ENCODE data around the gene LAIR2.

Gene LAIR2

DNA sequence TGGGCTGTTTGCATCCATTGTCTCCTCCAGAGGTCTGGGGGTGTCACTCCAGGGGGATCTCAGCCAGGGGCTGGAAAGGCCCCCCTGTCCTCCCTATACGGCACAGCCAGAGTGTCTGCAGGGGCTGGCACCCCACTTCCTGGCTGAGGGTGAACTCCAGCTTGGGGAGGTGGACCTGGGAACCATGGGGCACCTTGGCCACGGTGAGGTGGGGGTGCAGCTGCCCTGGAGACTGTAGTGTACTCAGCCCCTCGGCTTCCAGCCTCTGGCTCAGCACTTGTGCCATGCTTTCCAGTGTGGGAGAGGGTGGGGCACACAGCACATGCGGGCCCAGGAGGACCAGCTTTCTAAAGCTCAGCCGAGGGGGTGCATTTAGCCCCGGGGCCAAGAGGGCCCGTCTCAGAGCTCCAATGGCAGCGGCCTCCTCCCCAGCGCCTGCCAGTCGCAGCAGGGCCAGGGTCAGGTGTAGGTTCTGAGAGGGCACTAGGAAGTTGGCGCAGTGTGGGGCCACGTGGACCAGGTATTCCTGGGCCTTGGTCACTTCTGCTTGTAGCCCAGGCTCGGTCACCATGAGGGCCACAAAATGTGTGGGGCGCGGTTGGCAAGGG is 40.5 kb upstream of the LAIR2 start:
- FAIRE-seq, result no peak
- no peak for DNase-seq (ENCODE audit: insufficient read length, low spot score)
- TF ChIP-seq, protein P1, sequence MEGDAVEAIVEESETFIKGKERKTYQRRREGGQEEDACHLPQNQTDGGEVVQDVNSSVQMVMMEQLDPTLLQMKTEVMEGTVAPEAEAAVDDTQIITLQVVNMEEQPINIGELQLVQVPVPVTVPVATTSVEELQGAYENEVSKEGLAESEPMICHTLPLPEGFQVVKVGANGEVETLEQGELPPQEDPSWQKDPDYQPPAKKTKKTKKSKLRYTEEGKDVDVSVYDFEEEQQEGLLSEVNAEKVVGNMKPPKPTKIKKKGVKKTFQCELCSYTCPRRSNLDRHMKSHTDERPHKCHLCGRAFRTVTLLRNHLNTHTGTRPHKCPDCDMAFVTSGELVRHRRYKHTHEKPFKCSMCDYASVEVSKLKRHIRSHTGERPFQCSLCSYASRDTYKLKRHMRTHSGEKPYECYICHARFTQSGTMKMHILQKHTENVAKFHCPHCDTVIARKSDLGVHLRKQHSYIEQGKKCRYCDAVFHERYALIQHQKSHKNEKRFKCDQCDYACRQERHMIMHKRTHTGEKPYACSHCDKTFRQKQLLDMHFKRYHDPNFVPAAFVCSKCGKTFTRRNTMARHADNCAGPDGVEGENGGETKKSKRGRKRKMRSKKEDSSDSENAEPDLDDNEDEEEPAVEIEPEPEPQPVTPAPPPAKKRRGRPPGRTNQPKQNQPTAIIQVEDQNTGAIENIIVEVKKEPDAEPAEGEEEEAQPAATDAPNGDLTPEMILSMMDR (IDR thresholded peaks at IDR 0.05; ENCODE audit: insufficient read depth, missing control alignments), result no peak

DNA sequence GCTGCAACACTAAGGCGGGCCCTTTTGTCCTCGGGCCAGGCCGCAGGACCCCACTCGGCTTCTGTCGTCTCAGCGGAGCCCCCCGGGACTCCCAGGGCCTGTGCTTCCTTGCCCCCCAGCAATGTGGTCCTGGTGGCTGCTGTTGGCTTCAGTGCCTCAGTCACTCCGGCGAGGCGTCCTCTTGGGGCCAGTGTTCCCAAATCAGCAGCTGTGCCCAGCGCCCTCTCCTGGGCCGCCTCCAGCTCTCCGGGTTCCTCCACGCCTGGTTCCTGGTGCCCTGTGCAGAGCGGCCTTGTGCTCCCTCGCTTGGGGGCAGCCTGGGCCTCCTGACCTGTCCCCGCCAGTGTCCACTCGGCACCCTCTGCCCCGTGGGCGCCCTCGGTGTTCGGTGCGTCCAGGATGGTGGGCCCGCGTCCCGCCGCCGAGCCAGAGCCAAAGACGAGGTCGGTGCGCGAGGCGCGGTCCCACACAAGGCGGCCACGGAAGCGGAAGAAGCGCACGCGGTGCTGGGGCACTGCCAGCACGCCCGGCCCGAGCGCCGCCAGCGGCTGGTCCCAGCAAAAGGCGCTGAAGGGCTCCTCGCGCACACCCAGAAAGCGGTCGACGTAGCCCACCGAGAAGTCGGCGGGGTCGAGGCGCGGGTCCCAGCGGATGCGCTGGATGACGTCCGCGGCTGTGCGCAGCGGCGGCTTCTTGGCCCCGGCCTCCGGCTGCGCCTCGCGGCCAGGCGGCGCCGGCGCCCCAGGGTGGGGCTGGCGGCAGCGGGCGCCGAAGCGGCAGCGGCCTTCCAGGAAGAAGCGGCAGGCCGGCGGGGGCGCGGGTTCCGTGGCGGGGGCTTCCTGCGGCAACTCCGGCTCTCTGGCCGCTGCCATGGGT is 39.7 kb upstream of the LAIR2 start:
- TF ChIP-seq, protein P1 (IDR thresholded peaks at IDR 0.05; ENCODE audit: insufficient read depth, missing control alignments), result peak; percentile 39
- DNase-seq (ENCODE audit: insufficient read length, low spot score) (no peak), FAIRE-seq (no peak)

DNA sequence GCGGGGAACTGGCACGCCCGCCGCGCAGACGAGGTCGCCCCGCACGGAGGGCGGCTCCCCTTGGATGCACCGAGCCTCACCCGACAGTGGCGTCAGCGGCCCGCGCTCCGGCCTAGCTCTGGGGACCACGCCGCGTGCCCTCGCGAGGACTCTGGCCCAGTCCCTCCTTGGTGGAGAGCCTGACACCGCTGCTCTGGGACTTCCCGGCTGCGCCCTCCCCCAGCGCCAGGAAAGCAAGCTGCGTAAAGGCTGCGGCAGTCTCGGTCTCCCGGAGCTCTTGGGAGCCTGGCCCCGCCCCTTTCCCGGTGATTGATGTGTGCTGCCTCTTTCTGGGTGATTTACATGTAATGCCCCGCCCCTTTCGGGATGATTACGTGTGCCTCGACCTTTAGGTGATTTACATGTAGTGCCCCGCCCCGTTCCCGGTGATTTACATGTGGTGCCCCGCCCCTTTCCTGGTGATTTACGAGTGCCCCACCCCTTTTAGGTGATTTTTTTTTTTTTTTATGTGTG is 39.0 kb upstream of the LAIR2 start, which contains the start of gene LENG9:
Gene LENG9 (minus strand): TSS at position 248 of the 513 bp plus-strand sequence. CDS start 252 bp downstream, outside the sequence.
- DNase-seq (ENCODE audit: insufficient read length, low spot score) (no peak), FAIRE-seq (no peak)
- TF ChIP-seq, protein P1 (IDR thresholded peaks at IDR 0.05; ENCODE audit: insufficient read depth, missing control alignments), result no peak

DNA sequence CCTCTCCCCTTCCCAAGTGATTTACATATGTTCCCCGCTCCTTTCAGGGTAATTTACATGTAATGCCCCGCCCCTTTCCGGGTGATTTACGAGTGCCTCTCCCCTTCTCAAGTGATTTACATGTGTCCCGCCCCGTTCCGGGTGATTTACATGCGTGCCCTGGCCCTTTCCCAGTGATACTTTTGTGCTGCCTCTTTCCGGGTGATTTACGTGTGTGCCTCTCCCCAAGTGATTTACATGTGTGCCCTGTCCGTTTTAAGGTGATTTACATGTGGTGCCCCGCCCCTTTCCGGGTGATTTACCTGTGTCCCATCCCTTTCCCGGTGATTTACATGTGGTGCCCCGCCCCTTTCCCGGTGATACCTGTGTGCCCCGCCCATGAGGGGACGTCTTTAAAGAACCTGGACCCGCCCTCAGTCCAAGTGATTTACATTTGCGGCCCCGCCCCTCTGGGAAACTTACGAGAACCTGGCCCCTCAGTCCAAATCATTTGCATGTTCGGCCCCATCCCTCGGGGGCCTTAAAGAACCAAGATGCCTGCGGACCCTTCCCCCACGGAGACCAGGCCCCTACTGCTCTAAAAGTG is 38.5 kb upstream of the LAIR2 start:
- TF ChIP-seq, protein P1 (IDR thresholded peaks at IDR 0.05; ENCODE audit: insufficient read depth, missing control alignments), result no peak
- FAIRE-seq (no peak), DNase-seq (ENCODE audit: insufficient read length, low spot score) (no peak)

DNA sequence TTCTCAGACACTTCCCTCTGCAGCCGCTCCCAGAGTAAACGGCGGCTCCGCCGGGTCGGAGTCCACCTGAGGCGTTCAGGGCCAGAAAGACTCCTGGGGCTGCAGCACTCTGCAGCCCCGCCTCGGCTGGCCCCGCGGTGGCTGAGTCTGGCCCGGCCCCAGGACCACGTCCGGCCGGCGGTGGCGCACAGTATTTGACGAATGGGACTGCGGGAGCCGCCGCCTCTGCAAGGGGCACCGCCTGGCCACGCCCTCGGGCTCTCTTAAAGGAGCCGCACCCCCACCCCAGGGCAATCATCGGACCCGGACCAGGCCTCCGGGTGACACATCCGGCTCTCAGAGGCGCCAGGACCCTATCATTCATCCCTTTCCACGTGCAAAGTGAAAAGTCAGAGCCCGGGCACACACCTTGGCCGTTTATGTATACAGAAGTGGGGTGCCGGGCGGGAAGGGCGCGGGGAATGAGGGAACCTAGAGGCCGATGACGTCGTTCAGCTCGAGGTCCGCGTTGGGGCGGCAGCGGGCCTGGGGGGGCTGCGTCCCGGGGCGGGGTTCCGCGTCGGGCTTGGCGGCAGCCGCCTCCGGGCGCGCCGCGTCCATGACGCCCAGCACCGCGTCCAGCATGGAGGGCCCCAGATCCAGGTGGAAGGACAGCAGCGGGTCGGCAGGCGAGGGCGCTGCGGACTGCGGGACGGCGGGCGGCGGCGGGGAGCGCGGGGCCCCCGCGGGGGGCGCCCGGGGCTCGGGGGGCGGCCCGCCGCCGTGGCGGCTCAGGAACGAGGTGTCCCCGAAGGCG is 37.8 kb upstream of the LAIR2 start:
- DNase-seq (ENCODE audit: insufficient read length, low spot score), result peak; percentile 81

More for the DNA sequence above, 37.8 kb upstream of the LAIR2 start:
- no peak for FAIRE-seq
- TF ChIP-seq, protein P1 (IDR thresholded peaks at IDR 0.05; ENCODE audit: insufficient read depth, missing control alignments), result no peak
